Breast epithelium (tissue), 4 donors: ENCODE results near the gene DHFR2. TPM values are rescaled to one million over a fixed set of nuclear protein-coding genes. Genes with fewer than 3 reads are reported as not detected.
"Not testable (repeated sequence)": the region's sequence is repeated elsewhere in the genome, so short reads cannot be mapped to it uniquely, and the experiment has no call there.

Source experiments
- DNase-seq, 2 donors: peaks; one replicate each; pipeline ENCODE4 v3.0.0-alpha.2; 2019; ENCODE audit warnings: low spot score in 2 of 2
- H3K27ac ChIP-seq, 2 donors: fragments of 200-600 bp; sonication (generic) in 1 of 2; one replicate each; pipeline ENCODE4 v1.5.1; 2016 to 2019; ENCODE audit warnings: mild to moderate bottlenecking in 1 of 2
- H3K27me3 ChIP-seq, 2 donors: fragments of 200-600 bp; sonication (generic) in 1 of 2; one replicate each; pipeline versions ENCODE4 v1.5.1 to v1.6.0; 2017 to 2019; ENCODE audit warnings: control low read depth in 1 of 2, mild to moderate bottlenecking in 1 of 2
- H3K36me3 ChIP-seq: fragments of 200-600 bp; one replicate; pipeline ENCODE4 v1.5.1; 2019
- H3K4me1 ChIP-seq, 2 donors: fragments of 200-600 bp; sonication (generic); one replicate each; pipeline ENCODE4 v1.5.1; 2016 to 2019; ENCODE audit warnings: control low read depth in 1 of 2
- H3K4me3 ChIP-seq, 3 donors: fragments of 200-600 bp; sonication (generic); 1 replicate in 2 of 3; 2 replicates in 1 of 3; pipeline ENCODE4 v1.5.1; 2016 to 2019; ENCODE audit warnings: mild to moderate bottlenecking in 3 of 3, moderate library complexity in 2 of 3
- H3K9me3 ChIP-seq, 2 donors: fragments of 200-600 bp; sonication (generic) in 1 of 2; one replicate each; pipeline ENCODE4 v1.5.1; 2016 to 2019; ENCODE audit warnings: control low read depth in 1 of 2
- POLR2A ChIP-seq: fragments of 450-650 bp; IDR thresholded peaks from one replicate; pipeline ENCODE4 v1.6.1; 2016; ENCODE audit warnings: antibody characterized with exemption, mild to moderate bottlenecking, moderate library complexity
- POLR2AphosphoS5 ChIP-seq, 3 donors: sonication (generic); formaldehyde crosslinking; IDR thresholded peaks; one replicate each; pipeline ENCODE4 v1.6.1; 2017; ENCODE audit warnings: antibody characterized with exemption in 3 of 3
- intact Hi-C: fragments of 100-400 bp; cut with DNase I; formaldehyde crosslinking; loops from one replicate; pipeline ENCODE4 v1.15.1; 2023; ENCODE audit warnings: low total_unique reads
- total RNA-seq, 3 donors: library from RNA; depleted of rRNA; stranded (reverse); fragments of >200 nt; gene quantifications; one replicate each; pipeline ENCODE4 v1.1.0, GENCODE V29; 2016
- TF ChIP-seq, protein P1 (sequence below), 3 donors: fragments of 450-650 bp; IDR thresholded peaks; one replicate each; pipeline ENCODE4 v1.5.1; 2016 to 2017; ENCODE audit warnings: antibody characterized with exemption in 3 of 3, mild to moderate bottlenecking in 3 of 3, moderate library complexity in 3 of 3

The DHFR2 gene
- total RNA-seq: 1 to 10 TPM; 3.8 to 8.5 (median 8.2) TPM

DNA sequence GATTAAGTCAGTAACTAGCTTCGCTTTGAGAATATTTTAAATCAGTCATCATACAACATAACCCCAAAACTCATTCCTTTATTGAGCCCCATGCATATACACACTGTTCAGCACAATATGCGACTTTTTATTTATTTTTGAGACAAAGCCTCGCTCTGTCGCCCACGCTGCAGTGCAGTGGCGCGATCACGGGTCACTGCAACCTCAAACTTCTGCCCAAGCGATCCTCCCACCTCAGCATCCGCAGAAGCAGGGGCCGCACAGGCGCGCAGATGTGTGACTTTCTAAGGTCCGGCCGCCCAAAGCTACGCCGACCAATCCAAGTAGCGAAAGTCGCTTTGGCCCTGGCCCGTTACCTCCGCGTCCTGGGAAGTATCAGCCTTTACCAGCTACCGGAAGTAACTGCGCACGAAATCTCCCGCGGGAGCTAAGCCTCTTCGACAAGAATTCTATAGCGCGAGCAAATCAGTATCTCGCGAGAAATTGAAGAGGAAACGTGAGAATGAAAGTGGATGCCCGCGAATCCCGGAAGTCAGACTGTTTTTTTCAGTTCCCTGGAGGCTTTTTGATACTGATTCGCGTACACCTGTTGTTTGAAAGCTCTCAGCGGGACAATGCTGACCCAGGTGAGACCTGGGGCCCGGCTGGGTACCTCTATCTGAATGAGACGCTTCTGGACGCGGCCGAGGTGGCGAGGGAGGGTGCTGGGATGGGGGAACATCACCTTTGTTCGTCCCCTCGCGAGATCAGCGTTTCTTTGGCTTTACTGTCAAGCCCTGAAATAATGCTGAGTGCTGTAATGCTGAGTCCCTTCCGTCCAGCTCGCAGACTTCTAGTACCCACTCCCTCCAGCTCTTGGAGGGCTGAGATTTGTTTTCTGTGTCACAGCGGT lies at the start of gene DHFR2, which contains the start of gene NSUN3:
TSS of gene DHFR2 (minus strand) at position 404 of the 892 bp plus-strand sequence. CDS start 1,405 bp downstream, outside the sequence.
TSS of gene NSUN3 (plus strand) at position 549 of the 892 bp plus-strand sequence. CDS start at position 615, 66 bp downstream.
- Histone ChIP-seq H3K36me3 (no peaks in the 10 kb centered on the region), H3K27ac (peak within 1 kb of the TSS; percentile 98 to 99), H3K27me3 (no peaks in the 10 kb centered on the region), H3K4me1 (no peaks in the 10 kb centered on the region), H3K9me3 (no peaks in the 10 kb centered on the region), H3K4me3 (peak within 1 kb of the TSS; percentile 71 to 86 (median 75))
- DNase-seq: peak; percentile 82 to 88
- intact Hi-C loops: no loop called here
- TF ChIP-seq, protein P1, sequence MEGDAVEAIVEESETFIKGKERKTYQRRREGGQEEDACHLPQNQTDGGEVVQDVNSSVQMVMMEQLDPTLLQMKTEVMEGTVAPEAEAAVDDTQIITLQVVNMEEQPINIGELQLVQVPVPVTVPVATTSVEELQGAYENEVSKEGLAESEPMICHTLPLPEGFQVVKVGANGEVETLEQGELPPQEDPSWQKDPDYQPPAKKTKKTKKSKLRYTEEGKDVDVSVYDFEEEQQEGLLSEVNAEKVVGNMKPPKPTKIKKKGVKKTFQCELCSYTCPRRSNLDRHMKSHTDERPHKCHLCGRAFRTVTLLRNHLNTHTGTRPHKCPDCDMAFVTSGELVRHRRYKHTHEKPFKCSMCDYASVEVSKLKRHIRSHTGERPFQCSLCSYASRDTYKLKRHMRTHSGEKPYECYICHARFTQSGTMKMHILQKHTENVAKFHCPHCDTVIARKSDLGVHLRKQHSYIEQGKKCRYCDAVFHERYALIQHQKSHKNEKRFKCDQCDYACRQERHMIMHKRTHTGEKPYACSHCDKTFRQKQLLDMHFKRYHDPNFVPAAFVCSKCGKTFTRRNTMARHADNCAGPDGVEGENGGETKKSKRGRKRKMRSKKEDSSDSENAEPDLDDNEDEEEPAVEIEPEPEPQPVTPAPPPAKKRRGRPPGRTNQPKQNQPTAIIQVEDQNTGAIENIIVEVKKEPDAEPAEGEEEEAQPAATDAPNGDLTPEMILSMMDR (IDR thresholded peaks at IDR 0.05): no peak
- TF ChIP-seq POLR2AphosphoS5 (IDR thresholded peaks at IDR 0.05) (peak; percentile 61 to 78 (median 62)), POLR2A (peak; percentile 22)

DNA sequence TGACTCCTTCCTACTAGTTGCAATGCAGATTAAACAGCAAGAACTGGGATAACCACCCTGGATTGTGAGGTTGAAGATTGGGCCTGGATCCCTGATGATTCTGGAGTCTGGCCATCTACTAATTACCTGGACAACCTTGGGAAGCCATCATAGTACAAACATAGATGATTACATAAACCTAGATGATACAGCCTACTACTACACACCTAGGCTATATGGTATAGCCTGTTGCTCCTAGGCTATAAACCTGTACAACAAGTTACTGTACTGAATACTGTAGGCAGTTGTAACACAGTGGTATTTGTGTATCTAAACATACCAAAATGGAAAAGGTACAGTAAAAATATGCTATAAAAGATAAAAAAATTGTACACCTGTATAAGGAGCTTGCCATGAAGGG lies 48.1 kb upstream of the DHFR2 start:
- Histone ChIP-seq H3K27ac (no peak overlapping the region), H3K4me3 (no peak overlapping the region), H3K27me3 (no peaks in the 10 kb centered on the region), H3K9me3 (no peaks in the 10 kb centered on the region), H3K36me3 (no peaks in the 10 kb centered on the region), H3K4me1 (no peaks in the 10 kb centered on the region)
- DNase-seq: no peak
- intact Hi-C loops: no loop called here
- TF ChIP-seq POLR2A (no peak), POLR2AphosphoS5 (IDR thresholded peaks at IDR 0.05) (no peak)
- TF ChIP-seq, protein P1 (IDR thresholded peaks at IDR 0.05): no peak

- H3K9me3 ChIP-seq, H3K27ac ChIP-seq, DNase-seq, intact Hi-C loops, H3K4me1 ChIP-seq, H3K27me3 ChIP-seq, H3K4me3 ChIP-seq, H3K36me3 ChIP-seq: not testable (repeated sequence)
Observed at GRCh38 chr3:94110232-94110631, 47.5 kb upstream of the DHFR2 start.

DNA sequence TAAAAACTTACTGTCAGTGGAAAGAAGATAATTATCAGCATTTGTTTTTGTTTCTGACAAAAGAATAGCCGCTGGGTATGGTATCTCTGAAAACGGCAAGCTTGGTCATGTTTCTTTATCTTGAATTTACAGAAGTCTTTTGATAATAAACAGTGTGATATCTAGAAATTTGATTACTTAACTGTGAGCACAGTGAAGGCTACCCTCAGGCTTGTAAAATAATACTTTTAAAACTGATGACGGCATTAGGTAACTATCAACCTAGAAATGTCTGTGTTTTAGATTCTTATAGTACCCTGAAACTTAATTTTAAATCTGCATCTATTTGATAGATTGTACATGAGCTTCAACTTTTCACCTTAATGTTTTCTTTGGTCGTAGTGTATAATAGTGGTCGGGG lies 43.6 kb upstream of the DHFR2 start:
- H3K9me3 ChIP-seq: no peaks in the 10 kb centered on the region
- no peak overlapping the region for H3K4me3 ChIP-seq
- H3K27ac ChIP-seq: no peak overlapping the region
- H3K4me1 ChIP-seq: no peaks in the 10 kb centered on the region
- no peak for TF ChIP-seq POLR2AphosphoS5 (IDR thresholded peaks at IDR 0.05)
- TF ChIP-seq, protein P1 (IDR thresholded peaks at IDR 0.05): no peak
- TF ChIP-seq POLR2A: no peak
- intact Hi-C loops: no loop called here
- H3K27me3 ChIP-seq: no peaks in the 10 kb centered on the region
- no peaks in the 10 kb centered on the region for H3K36me3 ChIP-seq
- DNase-seq: no peak

DNA sequence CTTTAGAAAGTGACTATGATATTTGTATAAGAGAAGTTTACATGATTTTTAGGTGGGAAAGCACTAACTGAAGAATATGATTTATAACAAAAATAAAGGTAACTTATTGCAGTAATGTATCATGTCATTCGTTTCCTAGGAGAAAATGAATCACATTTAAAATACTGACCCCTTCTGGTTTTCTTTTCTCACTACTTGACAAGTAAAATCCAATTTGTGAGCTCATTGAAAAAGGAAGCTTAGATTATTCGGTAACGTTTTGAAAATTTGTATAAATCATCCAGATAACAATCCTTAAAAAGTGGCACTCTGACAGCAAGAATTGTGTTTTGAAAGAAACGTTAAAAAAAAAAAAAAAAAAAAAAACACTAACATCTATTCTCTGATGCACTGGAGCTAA lies 39.1 kb upstream of the DHFR2 start:
- H3K4me1 ChIP-seq: no peaks in the 10 kb centered on the region
- intact Hi-C loops: no loop called here
- H3K27me3 ChIP-seq: no peaks in the 10 kb centered on the region
- H3K27ac ChIP-seq: no peak overlapping the region
- H3K9me3 ChIP-seq: no peaks in the 10 kb centered on the region
- H3K4me3 ChIP-seq: no peak overlapping the region
- TF ChIP-seq POLR2AphosphoS5 (IDR thresholded peaks at IDR 0.05) (no peak), POLR2A (no peak)
- TF ChIP-seq, protein P1 (IDR thresholded peaks at IDR 0.05): no peak
- no peak for DNase-seq
- H3K36me3 ChIP-seq: no peaks in the 10 kb centered on the region
